Astrocyte of the spinal cord (primary cell): Measurements from ENCODE around the gene PITPNB.

Experiments used
- DNase-seq: peaks from one replicate; pipeline ENCODE4 v3.0.0; 2011; ENCODE audit warnings: low read depth, low spot score
- H3K4me3 ChIP-seq: 2 replicates; pipeline ENCODE4 v1.5.1; 2011; ENCODE audit warnings: low read depth, mild to moderate bottlenecking, low read length, moderate library complexity
- in situ Hi-C: cut with HindIII; loops from 2 replicates; pipeline ENCODE4 v1.10.0; 2017; ENCODE audit warnings: low sequenced_read_pairs
- TF ChIP-seq, protein P1 (sequence below): IDR thresholded peaks from 2 replicates; pipeline ENCODE4 v1.5.1; 2012; ENCODE audit warnings: low read depth, mild to moderate bottlenecking, low read length, inconsistent platforms

PITPNB gene

DNA sequence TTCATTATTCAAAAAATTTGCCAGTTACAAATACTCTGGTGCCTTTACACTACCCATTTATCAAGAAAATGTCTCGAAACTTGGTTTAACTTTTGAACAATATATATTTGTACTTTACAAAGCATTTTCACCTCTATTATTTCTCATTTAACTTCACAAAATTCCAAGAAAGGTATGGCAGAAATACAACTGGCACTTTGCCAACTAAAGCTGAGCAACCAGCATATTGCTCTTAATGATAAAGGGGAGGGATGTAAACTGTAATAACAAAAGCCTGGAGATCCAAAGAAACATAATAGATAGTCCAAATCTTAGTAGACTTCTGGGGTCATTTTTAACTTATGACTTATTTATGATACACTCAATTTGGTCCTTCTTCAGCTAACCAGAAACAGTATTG is 7.7 kb downstream of the PITPNB start:
- TF ChIP-seq, protein P1, sequence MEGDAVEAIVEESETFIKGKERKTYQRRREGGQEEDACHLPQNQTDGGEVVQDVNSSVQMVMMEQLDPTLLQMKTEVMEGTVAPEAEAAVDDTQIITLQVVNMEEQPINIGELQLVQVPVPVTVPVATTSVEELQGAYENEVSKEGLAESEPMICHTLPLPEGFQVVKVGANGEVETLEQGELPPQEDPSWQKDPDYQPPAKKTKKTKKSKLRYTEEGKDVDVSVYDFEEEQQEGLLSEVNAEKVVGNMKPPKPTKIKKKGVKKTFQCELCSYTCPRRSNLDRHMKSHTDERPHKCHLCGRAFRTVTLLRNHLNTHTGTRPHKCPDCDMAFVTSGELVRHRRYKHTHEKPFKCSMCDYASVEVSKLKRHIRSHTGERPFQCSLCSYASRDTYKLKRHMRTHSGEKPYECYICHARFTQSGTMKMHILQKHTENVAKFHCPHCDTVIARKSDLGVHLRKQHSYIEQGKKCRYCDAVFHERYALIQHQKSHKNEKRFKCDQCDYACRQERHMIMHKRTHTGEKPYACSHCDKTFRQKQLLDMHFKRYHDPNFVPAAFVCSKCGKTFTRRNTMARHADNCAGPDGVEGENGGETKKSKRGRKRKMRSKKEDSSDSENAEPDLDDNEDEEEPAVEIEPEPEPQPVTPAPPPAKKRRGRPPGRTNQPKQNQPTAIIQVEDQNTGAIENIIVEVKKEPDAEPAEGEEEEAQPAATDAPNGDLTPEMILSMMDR: no peak
- in situ Hi-C loops: no loop called here
- no peak overlapping the region for H3K4me3 ChIP-seq
- no peak for DNase-seq

DNA sequence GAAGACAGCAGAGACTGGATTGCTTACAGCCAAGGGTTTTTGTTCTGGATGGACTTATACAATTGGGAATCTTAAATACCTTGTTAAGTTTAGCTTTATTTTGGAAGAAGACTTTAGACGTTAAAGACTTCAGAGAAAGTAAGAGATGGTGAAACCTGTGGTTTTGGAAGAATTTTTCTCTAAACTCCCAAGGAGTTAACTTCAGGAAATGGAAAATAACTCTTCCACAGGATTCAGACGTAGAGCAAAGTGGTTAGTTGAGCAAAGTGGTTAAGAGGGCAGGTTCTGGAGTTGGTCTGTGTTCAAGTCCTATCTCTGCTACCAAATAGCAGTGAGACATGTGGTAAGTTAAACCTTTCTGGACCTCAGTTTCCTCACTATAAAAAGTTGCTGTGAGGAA is 12.8 kb downstream of the PITPNB start:
- TF ChIP-seq, protein P1: no peak
- H3K4me3 ChIP-seq: no peak overlapping the region
- DNase-seq: peak; percentile 20
- in situ Hi-C loops: no loop called here

DNA sequence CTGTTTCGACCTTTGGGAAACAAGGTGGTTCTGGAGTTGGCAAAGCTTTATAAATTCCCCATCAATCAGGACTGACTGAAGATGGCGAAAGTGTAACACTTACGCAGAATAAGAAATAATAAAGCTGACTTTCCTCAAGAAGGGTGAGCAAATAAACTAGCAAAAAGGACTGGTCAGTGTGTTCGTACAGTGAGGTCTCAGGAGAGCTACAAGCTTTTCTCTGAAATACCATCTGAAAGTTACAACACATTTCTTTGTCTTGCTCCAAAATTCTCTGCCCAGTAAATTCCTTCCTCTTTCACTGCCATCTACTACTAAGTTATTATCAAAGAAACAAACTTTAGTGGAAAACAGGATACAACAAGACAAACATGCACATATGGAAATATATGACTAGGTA is 13.4 kb downstream of the PITPNB start:
- in situ Hi-C loops: no loop called here
- DNase-seq: no peak
- H3K4me3 ChIP-seq: no peak overlapping the region
- TF ChIP-seq, protein P1: no peak

DNA sequence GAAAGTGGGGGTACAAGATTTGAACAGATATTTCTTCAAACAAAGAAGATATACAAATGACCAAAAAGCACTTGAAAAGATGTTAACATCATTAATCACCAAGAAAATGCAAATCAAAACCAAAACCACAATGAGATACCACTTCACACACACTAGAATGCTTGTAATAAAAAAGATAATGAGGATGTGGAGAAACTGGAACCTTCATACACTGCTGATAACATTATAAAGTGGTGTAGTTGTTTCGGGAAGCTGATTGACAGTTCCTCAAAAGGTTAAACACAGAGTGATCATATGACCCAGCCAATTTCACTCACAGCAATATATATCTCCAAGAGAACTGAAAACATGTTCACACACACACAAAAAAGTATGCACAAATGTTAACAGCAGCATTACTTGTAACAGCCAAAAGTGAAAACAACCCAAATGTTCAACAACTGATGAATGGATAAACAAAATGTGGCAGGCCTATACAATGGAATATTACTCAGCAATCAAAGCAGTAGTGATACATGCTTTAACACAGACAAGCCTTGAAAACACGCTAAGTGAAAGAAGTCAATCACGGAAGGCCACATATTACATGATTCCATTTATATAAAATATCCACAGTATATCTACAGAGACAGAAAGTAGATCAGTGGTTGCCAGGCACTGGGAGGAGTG is 15.1 kb downstream of the PITPNB start:
- DNase-seq: no peak
- TF ChIP-seq, protein P1: no peak
- no peak overlapping the region for H3K4me3 ChIP-seq
- in situ Hi-C loops: no loop called here

DNA sequence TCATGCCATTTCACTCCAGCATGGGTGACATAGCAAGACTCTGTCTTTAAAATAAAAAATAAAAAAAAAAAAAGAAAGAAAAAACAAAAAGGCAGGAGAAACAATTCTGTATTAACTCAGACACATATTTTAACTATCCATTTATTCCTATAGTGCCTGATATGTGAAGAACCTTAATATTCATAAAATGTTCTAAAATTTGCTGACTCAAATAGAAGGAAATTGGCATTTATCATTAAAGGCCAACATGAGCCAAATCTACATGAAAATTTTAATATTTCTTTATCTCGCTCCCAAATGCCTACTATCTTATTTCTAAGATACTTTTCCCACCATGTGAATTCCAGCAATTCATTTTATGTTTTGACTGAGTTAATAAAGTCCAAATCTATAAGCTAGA is 18.9 kb downstream of the PITPNB start:
- no peak for DNase-seq
- TF ChIP-seq, protein P1: no peak
- in situ Hi-C loops: no loop called here
- no peak overlapping the region for H3K4me3 ChIP-seq

DNA sequence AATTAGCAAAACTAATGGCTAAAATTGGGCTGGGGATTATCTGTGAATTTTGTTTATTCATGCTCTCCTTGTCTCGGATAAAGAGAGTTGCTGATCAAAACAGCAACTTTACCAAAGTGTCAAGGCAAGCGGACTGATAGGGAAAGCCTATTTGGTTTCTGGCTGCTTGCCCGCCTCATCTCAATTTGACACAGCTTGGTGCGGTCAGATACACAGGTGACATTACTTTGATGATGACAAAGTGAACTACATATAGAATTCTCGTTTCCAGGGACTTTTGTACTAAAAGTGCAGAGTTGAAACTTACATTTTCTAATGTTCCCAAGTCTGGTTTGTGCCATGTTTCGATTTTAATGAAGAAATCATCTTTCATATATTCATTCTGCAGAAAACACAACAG is 22.8 kb downstream of the PITPNB start:
- TF ChIP-seq, protein P1: no peak
- no peak for DNase-seq
- H3K4me3 ChIP-seq: no peak overlapping the region
- in situ Hi-C loops: no loop called here
